NCI-H2196 treated with DMSO at 0.1 percent for 48 hours (cell line): ENCODE measurements around the gene MED16.
A peak's percentile ranks its signal among the peaks of the same experiment; 100 is the strongest.

Experiments
- DNase-seq: peaks from one replicate; lab custom pipeline; 2025; ENCODE audit not compliant: unreplicated experiment; lab: John Stamatoyannopoulos, UW

The MED16 gene

GRCh38 chr19:872266-872951, 20.6 kb downstream of the MED16 start:
- no peak for DNase-seq

GRCh38 chr19:871446-872265, 21.3 kb downstream of the MED16 start:
- no peak for DNase-seq

GRCh38 chr19:870963-871401, 22.0 kb downstream of the MED16 start:
- DNase-seq: peak; percentile 71

GRCh38 chr19:870314-870713, 22.7 kb downstream of the MED16 start:
- DNase-seq: no peak

GRCh38 chr19:869245-870177, 23.5 kb downstream of the MED16 start:
- DNase-seq: no peak

GRCh38 chr19:868458-869244, 24.3 kb downstream of the MED16 start:
- DNase-seq: no peak

- no peak for DNase-seq
These were observed 25.0 kb downstream of the MED16 start for GRCh38 chr19:867855-868457.

- DNase-seq: no peak
These were observed 25.6 kb downstream of the MED16 start for GRCh38 chr19:867301-867793.

GRCh38 chr19:866769-867300, 26.2 kb downstream of the MED16 start:
- DNase-seq: no peak

GRCh38 chr19:863315-863620, 29.7 kb downstream of the MED16 start:
- DNase-seq: no peak

GRCh38 chr19:862581-863314, 30.2 kb downstream of the MED16 start:
- DNase-seq: no peak

GRCh38 chr19:861756-862580, 31.0 kb downstream of the MED16 start:
- DNase-seq: peak; percentile 62

- DNase-seq: no peak
These were observed 31.7 kb downstream of the MED16 start for GRCh38 chr19:861141-861755.

- DNase-seq: no peak
These were observed 33.8 kb downstream of the MED16 start, which contains the start of gene CFD for GRCh38 chr19:858868-859843. Gene CFD (plus strand): TSS chr19:859664. CDS start chr19:859690, 26 bp downstream.

GRCh38 chr19:858284-858683, 34.7 kb downstream of the MED16 start:
- DNase-seq: no peak

- no peak for DNase-seq
These were observed 37.3 kb downstream of the MED16 start for GRCh38 chr19:855566-856120.
